Measurements from ENCODE around the gene SIGLEC6.
"Not testable (repeated sequence)": the region's sequence is repeated elsewhere in the genome, so short reads cannot be mapped to it uniquely, and the experiment has no call there.

Gene SIGLEC6

DNA sequence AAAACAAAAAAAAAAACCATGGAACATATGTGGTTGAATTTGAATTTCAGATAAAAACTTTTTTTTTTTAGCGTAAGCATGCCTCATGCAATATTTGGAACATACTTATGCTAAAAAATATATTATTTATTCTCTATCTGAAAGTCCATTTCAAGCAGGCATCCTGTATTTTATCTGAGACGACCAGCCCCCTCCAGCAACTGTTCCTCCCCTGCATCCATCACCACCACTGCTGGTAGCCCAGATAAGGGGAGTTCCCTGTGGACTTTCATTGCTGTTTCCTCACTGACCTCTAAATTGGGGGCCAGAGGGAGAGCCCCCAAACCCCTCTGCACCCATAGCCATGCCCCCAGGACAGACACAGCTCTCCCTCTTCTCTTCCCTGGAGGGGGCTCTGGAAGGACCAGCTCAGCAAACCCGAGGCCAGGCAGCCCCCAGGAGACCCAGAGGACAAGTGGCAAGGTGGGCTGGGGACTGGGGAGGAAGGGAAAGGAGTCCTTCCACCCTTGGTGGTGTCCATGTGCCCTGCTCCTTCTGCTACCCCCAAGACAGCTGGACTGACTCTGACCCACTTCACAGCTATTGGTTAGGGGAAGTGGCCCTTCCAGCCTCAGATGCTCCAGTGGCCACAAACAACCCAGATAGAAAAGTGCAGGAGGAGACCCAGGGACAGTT, 23.3 kb downstream of the SIGLEC6 start:
- DNase-seq = no peak

DNA sequence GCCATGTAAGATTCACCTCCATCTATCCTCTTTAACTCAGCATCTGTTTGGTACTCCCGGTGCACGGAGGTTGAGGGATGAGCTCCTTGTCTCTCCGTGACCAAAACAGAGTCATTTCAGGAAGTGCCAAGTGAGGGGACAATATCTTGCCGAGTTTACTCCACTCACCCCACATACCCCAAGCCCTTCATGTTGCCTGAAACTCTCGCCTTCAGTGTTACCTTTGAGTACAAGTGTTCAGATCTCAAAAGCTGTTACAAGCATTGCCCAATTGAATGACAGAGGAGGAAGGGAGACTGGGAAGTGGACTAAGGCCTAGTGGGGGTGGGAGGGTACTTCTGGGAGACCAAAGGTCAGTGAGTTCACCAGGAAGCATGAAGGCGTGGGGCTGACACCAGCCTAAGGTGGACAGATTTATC, 23.8 kb downstream of the SIGLEC6 start:
- DNase-seq = no peak

DNA sequence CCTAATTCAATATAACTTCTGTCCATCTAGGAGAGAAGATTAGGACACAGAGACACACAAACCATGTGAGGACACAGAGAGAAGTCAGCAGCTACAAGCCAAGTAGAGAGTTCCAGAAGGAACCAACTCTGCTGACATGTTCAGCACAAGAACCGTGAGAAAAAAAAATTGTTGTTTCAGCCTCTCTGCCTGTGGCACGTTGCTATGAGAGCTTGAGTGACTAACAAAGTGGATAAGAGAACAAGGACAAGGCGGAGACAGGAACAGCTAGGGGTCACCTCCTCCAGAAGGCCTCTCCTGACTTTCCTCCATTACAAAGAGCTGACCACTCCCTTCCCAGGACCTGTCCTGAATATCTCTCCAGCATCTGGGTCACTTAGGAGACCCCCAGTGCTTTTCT, 24.3 kb downstream of the SIGLEC6 start:
- DNase-seq = no peak

DNA sequence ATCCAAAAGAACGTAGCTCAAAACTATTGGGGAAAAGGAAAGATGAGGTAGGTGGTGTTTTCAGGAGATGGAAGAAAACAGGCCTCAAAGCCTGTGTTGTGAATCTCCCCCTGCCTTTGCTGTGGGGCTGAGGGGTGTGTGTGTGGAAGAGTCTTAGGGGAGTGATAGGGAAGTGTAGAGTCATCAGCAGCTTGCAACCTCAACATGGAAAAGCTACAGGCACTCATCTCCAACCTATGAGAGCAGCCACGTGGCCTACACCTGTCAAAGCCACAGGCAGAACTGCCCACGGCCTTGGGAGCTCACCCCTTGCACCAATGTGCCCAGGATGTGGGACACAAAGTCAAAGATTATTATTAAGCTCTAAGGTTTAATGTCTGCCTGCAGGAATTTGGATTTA, 25.6 kb downstream of the SIGLEC6 start:
- no peak for DNase-seq

DNA sequence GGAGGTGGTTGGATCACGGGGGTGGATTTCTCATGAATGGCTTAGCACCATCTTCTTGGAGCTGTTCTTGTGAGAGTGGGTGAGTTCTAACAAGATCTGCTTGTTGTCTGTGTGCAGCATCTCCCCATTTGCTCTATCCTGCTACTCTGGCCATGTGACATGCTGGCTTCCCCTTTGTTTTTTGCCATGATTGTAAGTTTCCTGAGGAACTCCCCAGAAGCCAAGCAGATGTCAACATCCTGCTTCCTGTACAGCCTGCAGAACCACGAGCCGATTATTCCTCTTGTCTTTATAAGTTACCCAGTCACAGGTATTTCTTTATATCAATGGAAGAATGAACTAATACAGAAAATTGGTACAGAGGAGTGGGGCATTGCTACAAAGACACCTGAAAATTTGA, 27.6 kb downstream of the SIGLEC6 start:
- no peak for DNase-seq

DNA sequence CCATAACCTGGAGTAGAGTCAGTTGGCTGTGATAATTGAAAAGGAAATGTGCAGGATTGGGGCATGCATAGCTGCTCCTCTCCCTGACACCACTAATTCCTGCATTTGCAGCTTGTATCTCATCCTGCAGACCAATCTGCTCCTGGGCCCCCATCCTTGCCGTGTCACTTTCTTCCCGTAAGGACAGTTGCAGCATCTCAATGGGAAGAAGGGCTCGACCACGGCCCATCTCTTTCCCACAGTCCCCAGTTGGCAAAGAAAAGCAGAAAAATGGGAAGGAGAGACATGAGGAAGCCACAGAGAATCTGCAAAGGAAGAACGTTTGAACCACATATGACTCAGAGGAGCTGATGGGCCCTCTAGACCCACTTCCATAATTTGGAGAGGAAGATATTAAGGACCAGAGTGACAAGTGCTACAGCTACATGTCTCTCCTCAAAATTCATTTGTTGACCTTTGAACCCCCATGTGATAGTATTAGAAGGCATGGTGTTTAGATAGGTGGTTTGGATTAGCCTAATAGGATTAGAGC, 28.1 kb downstream of the SIGLEC6 start:
- DNase-seq = no peak

DNA sequence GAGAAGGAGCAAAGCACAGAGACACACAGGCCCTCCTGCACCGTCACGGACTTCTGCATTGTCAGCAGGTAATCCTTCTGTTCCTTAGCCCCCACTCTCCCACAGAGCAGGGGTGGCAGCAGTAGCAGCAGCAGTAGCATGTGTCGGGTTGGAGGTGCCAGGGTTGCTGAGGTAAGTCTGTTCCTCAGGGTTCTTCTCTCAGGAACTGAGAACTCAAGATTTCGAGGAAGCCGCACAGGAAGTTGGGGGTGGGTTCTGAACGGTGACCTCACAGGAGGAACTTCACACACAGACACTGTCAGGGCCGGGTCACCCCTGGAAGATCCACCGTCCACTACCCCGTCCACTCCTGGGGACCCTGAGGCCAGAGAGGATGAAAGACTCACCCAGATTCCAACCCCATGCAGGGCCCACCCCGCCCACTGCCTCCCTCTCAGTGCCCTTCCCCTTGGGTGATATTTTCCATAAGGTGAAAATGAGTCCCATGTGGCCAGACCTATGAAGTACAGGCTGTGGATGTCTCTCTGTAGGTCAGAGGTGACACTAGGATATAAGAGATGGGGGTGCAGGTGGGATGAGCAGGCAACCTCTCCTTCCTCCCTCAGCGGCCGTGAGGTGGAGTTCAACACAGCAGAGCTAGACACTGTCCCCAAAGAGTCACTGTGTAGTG, 29.7 kb downstream of the SIGLEC6 start, which contains the start of gene SIGLEC12:
TSS of gene SIGLEC12 (minus strand) at position 207 of the 670 bp plus-strand sequence. CDS start at position 140, 67 bp downstream.
- no peak for DNase-seq

DNA sequence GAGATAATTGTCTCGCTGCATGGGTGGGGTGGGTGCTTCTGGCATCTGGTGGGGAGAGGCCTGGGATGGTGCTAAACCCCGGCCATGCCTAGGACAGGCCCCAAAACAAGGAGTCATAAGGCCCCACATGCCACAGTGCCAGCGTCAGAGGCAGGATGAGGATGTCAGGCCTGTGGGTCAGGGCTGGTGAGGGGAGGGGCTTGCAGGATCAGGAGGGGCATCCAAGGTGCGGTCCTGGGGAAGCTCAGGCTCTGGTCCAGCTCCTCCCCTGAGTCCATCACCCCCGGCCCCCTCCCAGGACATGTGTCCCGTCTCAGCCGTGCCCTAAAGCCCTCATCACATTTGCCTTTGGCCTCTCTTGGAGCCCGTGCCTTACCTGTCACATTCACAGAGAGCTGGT, 30.5 kb downstream of the SIGLEC6 start:
- not testable (repeated sequence) for DNase-seq

DNA sequence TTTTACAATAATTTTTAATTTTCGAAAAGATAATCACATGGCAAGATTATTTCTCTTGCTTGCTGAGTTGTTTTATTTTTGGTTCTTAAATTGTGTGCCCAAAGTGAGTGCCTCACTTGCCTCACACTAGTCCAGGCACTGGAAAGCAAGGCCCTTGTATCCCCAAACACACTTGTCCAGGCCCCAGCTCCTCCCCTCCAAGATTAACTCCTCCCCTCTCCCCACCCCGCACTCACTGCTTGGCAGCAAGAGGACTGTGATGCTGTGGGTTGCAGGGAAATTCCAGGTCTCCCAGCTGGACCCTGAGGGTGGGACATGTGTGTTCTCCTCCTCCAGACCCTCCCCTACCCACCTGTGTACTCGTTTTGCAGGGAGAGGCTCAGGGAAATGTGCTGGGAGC, 33.8 kb downstream of the SIGLEC6 start:
- no peak for DNase-seq

DNA sequence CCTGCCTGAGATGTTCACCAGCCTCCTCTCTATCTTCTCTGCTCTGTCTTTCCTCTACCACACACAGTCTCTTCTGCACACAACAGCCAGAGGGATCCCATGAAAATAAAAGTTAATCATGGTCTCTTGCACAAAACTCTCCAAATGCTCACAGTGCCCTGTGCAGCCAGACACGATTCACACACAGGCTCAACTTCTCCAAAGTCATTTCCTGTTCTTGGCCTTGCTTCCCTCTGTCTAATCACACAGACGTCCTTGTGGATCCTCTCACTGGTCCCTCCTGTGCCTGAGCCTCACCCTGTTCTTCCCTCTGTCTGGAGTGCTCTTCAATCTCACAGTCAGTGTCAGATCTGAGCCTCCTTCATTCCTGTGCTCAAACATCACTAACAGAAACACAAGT, 37.7 kb downstream of the SIGLEC6 start:
- DNase-seq = no peak

DNA sequence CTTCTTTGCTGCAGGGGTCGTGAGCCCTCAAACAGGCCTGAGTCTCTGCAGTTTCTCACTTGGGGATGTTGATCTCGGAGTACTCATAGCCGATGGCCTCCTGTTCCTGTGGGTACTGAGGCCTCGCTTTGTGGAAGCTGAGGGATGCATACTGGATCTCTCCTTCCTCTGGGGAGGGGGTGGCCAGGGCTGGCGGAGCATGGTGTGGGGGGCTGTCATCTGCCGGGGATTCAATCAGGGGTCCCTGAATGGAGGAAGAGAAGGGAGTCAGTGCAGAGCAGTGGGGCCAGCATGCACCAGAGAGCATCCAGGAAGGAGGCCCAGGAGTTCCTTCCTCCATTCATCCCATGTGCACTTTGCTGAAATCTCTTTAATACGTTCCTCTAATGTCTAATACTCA, 39.9 kb downstream of the SIGLEC6 start:
- no peak for DNase-seq

DNA sequence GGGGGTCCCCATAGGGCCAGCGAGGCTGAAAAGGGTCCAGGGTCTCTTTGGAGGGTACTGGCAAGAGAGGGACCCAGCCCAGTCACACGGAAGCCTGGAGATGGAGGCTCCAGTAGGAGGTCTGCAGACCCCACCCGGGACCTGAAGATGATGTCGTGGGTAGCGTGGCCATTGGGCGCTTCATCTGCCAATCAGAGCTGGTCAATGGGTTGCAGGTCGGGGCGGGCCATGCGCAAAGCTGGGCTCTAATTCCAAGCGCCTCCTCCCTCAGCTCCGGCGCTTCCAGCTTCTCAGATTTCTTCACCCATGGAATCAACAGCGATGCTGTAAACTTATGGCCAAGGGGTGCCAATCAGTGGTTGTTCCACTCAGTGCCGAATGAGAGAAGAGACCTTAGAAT, 40.8 kb downstream of the SIGLEC6 start:
- DNase-seq = no peak

DNA sequence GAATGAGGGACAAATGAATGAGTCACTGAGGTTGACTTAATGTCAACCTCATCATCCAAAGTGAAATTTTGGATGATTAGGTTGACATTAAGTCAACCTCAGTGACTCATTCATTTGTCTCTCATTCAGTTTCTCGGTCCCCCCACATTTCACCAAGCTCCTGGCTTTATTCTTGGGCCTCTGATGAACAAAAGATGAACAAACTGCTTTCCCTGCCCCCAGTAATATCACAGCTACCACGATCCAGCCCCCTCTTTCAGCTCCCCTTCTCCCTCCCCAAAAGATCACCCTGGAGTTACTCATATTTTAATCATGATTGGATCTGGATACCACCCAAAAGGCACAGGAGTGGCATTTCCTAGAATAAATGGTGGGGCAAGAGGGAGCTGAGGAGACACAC, 42.4 kb downstream of the SIGLEC6 start:
- DNase-seq = no peak

DNA sequence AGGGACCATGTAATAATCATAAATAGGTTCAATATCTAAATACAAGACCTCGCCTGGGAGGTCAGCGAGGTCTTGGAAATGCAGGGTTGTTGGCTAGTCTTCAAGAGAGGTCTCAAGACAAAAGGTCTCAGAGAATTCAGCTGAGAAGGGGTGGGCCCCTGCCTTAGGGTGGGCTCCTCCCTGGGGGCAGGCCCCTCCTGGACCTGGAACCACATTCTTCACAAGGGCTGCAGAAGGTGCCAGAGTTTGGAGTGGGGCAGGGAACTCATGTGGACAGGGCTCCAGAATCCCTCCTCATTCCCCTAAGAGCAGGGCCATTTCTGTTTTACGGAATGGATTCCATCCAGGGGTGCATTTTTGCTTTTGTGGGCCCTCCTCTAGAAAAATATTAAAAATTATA, 43.0 kb downstream of the SIGLEC6 start:
- DNase-seq = no peak

DNA sequence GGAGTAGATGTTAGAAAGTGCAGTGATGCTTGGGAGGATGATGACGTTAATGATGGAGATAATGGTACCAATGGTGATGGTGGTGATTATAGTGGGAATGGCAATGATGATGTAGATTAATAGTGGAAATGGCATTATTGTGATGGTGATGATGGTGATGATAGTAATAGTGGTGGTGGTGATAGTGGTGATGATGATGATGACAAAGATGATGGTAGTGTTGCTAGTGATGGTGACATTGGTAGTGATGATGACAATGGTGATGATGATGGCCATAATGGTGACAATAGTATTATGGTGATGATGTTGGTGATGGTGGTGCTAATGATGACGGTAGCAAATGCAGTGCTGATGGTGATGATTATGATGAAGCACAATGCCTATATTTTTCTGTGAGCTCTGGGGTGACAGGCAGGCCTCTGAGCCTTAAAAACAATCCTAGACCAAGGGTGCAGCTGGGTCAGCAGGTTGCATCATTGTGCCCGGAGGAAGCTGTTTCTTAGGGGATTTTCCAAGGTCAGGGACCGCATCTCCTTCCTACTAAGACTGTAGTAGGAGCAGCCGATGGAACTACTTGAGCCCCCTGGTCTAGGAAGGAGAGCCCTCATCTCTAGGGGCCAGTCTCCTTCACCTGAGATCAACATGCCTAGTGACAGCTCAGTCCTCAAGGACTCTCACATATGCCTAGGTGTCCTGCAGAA, 45.4 kb downstream of the SIGLEC6 start:
- no peak for DNase-seq

DNA sequence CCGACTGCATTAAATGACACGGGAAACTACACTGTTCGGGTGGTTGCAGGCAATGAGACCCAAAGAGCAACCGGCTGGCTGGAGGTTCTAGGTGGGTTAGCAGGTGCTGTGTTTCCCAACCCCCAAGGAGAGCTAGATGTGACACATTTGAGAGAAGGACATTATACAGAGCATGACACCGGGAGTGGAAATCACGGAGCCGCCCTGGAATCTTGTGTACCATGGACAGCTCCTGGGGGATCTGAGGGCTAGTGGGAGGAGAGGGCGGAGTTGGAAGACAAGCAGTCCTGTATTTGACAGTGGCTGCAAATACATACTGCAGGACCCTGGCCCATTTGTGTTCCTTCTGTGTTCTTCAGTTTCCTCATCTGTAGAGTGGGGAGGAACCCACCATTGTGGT, 50.9 kb downstream of the SIGLEC6 start:
- DNase-seq = no peak

DNA sequence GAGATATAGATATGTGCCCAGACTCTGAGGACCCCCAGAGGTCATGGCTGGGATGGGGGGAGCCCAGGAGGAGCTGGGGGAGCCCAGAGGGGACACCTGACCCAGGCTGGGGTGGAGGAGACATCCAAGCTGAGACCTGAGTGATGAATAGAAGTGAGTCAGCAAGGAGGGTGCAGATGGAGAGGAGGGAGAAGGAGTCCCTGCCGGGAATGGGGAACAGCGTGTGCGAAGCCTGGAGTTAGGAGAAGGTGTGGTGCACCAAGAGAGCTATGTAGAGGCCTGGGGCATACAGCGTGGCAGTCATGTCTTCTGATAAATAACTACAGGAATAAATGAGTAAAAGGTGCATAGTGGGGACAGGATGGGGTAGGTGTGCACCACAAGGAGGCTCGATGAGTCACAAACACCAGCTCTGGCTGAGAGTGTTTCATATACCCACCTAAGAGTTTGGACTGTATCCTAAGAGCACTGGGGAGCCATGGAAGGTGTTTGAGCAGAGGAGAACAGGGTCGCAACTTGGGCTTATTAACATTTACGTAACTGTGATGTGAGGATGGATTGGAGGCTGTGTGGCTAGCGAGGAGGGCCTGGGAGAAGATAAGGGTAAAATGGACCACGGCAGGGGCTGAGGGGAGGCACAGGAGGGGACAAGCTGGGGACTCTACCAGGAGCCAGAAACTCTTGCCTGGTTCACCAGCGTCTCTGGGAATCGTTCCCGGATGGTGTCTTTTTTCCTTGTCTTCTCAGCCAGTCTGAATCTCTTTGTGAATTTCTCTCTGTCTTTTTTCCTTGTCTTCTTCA, 51.7 kb downstream of the SIGLEC6 start:
- DNase-seq = no peak

DNA sequence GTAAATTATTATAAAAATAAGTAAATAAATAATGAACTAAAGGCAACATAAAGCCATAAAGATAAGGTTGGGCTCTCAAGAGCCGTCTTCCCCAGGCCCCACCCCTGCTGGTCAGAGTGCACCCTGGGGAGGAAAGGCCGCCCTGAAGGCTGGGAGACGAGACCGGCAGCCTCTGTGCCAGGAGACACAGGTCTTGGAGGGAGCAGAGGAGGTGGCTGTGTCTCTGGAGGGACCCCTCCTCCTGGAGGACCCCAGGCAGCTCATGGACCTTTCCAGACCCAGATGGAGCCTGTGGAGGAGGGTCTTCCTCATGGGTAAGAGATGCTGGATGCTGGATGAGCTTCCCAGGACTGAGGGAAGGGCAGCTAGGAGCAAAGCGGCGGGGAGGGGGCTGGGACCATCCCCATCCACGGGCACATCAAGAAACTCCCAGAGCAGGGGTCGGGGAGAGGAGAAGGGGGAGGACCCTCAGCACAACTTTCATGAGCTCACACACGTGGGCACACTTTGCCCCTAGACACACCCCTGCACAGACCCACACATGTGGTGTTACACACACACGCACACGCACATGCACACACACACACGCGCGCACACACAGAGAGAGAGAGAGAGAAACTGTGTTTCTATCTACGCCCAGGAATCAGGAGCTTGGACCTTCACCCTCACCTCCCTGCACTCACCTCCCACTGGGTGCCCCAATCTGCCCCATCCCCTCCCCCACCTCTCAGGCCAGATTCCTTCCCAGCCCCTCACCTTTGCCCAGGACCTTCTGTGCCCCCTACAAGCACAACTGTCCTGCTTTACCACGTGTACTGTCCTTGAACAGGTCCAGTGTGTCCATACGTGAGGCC, 52.9 kb downstream of the SIGLEC6 start, which contains the start of gene CEACAM18:
TSS of gene CEACAM18 (plus strand) at position 159 of the 854 bp plus-strand sequence.
- DNase-seq = no peak

DNA sequence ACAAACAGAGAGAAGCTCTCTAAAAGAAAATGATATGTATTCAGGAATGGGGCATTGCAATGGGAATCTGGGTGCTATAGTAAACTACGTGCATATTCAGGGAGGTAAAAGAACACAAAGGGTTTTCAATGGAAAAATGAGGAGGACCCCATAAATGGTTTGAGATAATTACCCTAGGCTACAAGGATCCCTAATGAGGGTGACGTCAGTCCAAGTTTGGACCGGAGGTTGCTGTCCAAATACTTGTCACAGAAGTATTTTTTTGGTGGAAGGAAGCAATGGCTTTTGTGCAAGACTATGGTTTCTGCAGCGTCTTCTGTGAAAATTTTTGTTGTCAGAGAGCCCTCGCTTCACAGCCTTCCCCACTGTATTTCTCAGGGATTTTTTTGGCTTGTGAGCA, 54.1 kb downstream of the SIGLEC6 start:
- DNase-seq = no peak

DNA sequence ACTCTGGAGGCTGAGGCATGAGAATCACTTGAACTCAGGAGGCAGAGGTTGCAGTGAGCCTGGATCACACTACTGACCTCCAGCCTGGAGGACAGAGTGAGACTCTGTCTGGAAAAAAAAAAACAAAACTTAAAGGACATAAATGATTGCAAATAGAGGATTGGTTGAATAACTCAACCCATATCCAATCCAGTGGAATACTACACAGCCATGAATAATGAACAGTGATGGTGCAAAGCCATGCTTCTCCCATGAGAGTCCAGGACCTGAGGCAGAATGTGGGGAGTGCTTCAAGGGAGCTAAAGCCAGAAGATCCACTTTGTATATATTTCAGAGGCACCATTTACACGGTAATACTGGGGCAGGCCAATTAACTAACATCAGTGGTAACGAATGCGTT, 55.3 kb downstream of the SIGLEC6 start:
- DNase-seq = no peak

DNA sequence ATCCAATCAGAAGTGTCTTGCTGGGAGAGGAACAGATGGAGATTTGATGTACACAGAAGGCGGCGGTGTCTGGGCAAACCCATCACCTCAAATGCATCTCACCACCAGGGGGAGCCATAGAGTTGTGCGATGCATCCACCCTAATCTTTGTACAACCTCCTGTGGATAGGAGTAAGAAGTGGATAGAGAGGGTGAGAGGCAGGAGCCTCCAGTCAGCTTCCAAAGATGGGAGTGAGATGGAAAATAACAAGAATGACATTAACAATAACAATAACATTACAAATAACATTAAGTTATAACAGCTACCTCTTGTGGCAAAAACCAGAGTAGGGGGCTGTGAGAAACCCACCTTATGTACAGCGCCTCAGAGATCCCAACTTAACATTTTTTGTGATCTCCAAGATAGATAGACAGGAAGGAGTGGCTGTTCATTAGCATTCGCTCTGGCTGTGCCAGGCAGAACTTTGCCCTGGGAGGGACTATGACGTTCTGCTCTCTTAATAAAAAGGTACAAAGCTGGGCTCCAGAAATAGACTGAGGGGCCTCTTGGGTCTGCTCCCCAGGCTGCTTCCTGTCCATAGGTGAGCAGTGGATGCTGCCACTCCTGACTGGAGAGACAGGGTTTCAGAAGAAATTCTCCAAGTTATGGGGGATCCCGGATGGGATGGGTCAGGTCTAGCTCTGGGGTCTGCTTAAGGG, 58.3 kb downstream of the SIGLEC6 start:
- DNase-seq = peak; percentile 73

All from stimulated activated naive CD4-positive, alpha-beta T cell treated with Interleukin-2 at 50 U/mL for 16 hours (primary cell).